Sigmoid colon (tissue), 4 donors: ENCODE results near the gene DNAH14.

ENCODE experiments used
- CTCF ChIP-seq, 4 experiments: fragments of 450-650 bp in 3 of 4; fragments of 200-600 bp in 1 of 4; IDR thresholded peaks; one replicate each; pipeline ENCODE4 v1.5.1; 2016 to 2019; ENCODE audit warnings: antibody characterized with exemption in 4 of 4, mild to moderate bottlenecking in 3 of 4, moderate library complexity in 2 of 4
- EP300 ChIP-seq, 4 donors: sonication (generic); formaldehyde crosslinking; IDR thresholded peaks; one replicate each; pipeline ENCODE4 v1.6.1; 2017; ENCODE audit warnings: antibody characterized with exemption in 4 of 4
- POLR2A ChIP-seq, 2 donors: fragments of 450-650 bp; IDR thresholded peaks; one replicate each; pipeline ENCODE4 v1.6.1; 2016; ENCODE audit warnings: antibody characterized with exemption in 2 of 2, mild to moderate bottlenecking in 2 of 2, moderate library complexity in 2 of 2
- POLR2AphosphoS5 ChIP-seq, 4 donors: sonication (generic); formaldehyde crosslinking; IDR thresholded peaks; one replicate each; pipeline ENCODE4 v1.6.1; 2017; ENCODE audit warnings: antibody characterized with exemption in 4 of 4

GRCh38 chr1:225119307-225119706 is 189.8 kb downstream of the DNAH14 start:
- TF ChIP-seq POLR2A (IDR thresholded peaks at IDR 0.05) (no peak), CTCF (IDR thresholded peaks at IDR 0.05) (no peak), POLR2AphosphoS5 (IDR thresholded peaks at IDR 0.05) (no peak), EP300 (IDR thresholded peaks at IDR 0.05) (no peak)
